AG04449 (cell line): ENCODE results near the gene ICOS.

ENCODE experiments used
- CTCF ChIA-PET: fragments of 350-600 bp; formaldehyde crosslinking; extraction: SDS; loops from one replicate; lab custom pipeline; 2021; ENCODE audit warnings: antibody characterized with exemption; lab: Yijun Ruan, JAX
- POLR2A ChIA-PET: fragments of 400-600, 350-600 bp; formaldehyde crosslinking; extraction: SDS; loops from one replicate; lab custom pipeline; 2020; ENCODE audit warnings: antibody characterized with exemption, inconsistent platforms; lab: Yijun Ruan, JAX
- DNase-seq: peaks from one replicate; pipeline ENCODE4 v3.0.0-alpha.2; 2010; ENCODE audit warnings: low read depth, low spot score
- H3K4me3 ChIP-seq: 2 replicates; pipeline ENCODE4 v1.5.1; 2011; ENCODE audit warnings: low read depth, mild to moderate bottlenecking, control low read depth, low read length
- CTCF ChIP-seq: IDR thresholded peaks from one replicate; pipeline ENCODE4 v1.5.1; 2011; ENCODE audit warnings: mild to moderate bottlenecking, moderate library complexity, low read length, control low read depth, inconsistent platforms; ENCODE audit not compliant: insufficient read depth; ENCODE audit errors: missing control alignments

ICOS gene

GRCh38 chr2:203987959-203988358 lies 51.4 kb downstream of the ICOS start:
- CTCF ChIA-PET = no interaction called here
- H3K4me3 ChIP-seq = no peak overlapping the region
- TF ChIP-seq CTCF = no peak
- POLR2A ChIA-PET = no interaction called here
- DNase-seq = no peak

- H3K4me3 ChIP-seq = no peak overlapping the region
- no peak for TF ChIP-seq CTCF
- DNase-seq = no peak
- ChIA-PET CTCF (no interaction called here), POLR2A (no interaction called here)
Measured at GRCh38 chr2:203988500-203989260, 52.1 kb downstream of the ICOS start.

GRCh38 chr2:203989521-203989920 lies 53.0 kb downstream of the ICOS start:
- no peak overlapping the region for H3K4me3 ChIP-seq
- DNase-seq = no peak
- no peak for TF ChIP-seq CTCF
- POLR2A ChIA-PET = no interaction called here
- CTCF ChIA-PET = no interaction called here

- DNase-seq = no peak
- no peak for TF ChIP-seq CTCF
- no peak overlapping the region for H3K4me3 ChIP-seq
- ChIA-PET POLR2A (no interaction called here), CTCF (no interaction called here)
Measured at GRCh38 chr2:203992509-203992908, 55.9 kb downstream of the ICOS start.

GRCh38 chr2:203993011-203993410 lies 56.4 kb downstream of the ICOS start:
- CTCF ChIA-PET = no interaction called here

GRCh38 chr2:203993560-203993959 lies 57.0 kb downstream of the ICOS start:
- H3K4me3 ChIP-seq = no peak overlapping the region
- no peak for TF ChIP-seq CTCF
- ChIA-PET CTCF (no interaction called here), POLR2A (no interaction called here)
- no peak for DNase-seq

More at GRCh38 chr2:203993011-203993410, 56.4 kb downstream of the ICOS start:
- DNase-seq = no peak
- no peak for TF ChIP-seq CTCF
- H3K4me3 ChIP-seq = no peak overlapping the region
- POLR2A ChIA-PET = no interaction called here
